K562 (cell line): ENCODE measurements around the gene RAI1. TPM values are rescaled to one million over a fixed set of nuclear protein-coding genes. Genes with fewer than 3 reads are reported as not detected.
A peak's percentile ranks its signal among the peaks of the same experiment; 100 is the strongest.

Source experiments
- ATAC-seq: fragments of 200-7000 bp; cut with Tn5 transposase; 3 replicates; pipeline ENCODE4 v1.9.1; 2020; ENCODE audit warnings: moderate library complexity
- BruUV-seq: library from RNA; stranded (reverse); fragments of 400-500 nt; replicated peaks from 2 replicates; lab custom pipeline; 2021; lab: Mats Ljungman, UMichigan
- CTCF ChIA-PET: fragments of 300-600 bp; formaldehyde crosslinking; extraction: SDS; loops from one replicate; lab custom pipeline; 2021; ENCODE audit warnings: low intra/inter-chr PET ratio; lab: Yijun Ruan, JAX
- POLR2A ChIA-PET: fragments of 300-600, 350-650 bp; sonication (Branson Sonifier 250); formaldehyde crosslinking; extraction: SDS; loops from one replicate; lab custom pipeline; 2021; ENCODE audit warnings: antibody characterized with exemption, inconsistent platforms; lab: Yijun Ruan, JAX
- DNase-seq, 4 experiments: peaks; one replicate each; pipeline versions ENCODE4 v3.0.0 to v3.0.0-alpha.2; 2011 to 2018; ENCODE audit warnings: low spot score in 3 of 4, mixed read lengths in 3 of 4; ENCODE audit errors: extremely low read depth in 1 of 4
- FAIRE-seq: peaks from 2 replicates; lab custom pipeline; 2011; peaks lifted over from hg19 to GRCh38; lab: Jason Lieb, UNC
- H2AFZ ChIP-seq: 2 replicates; pipeline ENCODE4 v1.6.0; 2011; ENCODE audit warnings: low read depth, low read length, control low read depth, inconsistent platforms
- H3K27ac ChIP-seq: fragments of 200-600 bp; 3 replicates; pipeline ENCODE4 v1.8.0; 2011; ENCODE audit warnings: low read depth, mild to moderate bottlenecking, control low read depth, inconsistent platforms, low read length, moderate library complexity, mixed read lengths; ENCODE audit errors: extremely low read depth
- H3K27me3 ChIP-seq, 2 experiments: fragments of 300-600 bp in 1 of 2; 2 replicates in 1 of 2; 3 replicates in 1 of 2; pipeline versions ENCODE4 v1.6.0 to v1.8.0; 2011; ENCODE audit warnings: inconsistent platforms in 2 of 2, low read length in 2 of 2, mild to moderate bottlenecking in 1 of 2, mixed read lengths in 1 of 2, moderate library complexity in 1 of 2; ENCODE audit not compliant: control insufficient read depth in 2 of 2, insufficient read depth in 2 of 2
- H3K36me3 ChIP-seq: fragments of 300-600 bp; 3 replicates; pipeline ENCODE4 v1.8.0; 2011; ENCODE audit warnings: mild to moderate bottlenecking, low read length, inconsistent platforms; ENCODE audit not compliant: control insufficient read depth, insufficient read depth
- H3K4me1 ChIP-seq, 2 experiments: fragments of 200-600 bp in 1 of 2; replicated peaks in 1 of 2; 2 replicates in 1 of 2; 3 replicates in 1 of 2; pipeline versions ENCODE4 v1.5.1 to v1.8.0; 2011; ENCODE audit warnings: inconsistent platforms in 2 of 2, low read length in 2 of 2, mild to moderate bottlenecking in 1 of 2, mixed read lengths in 1 of 2, moderate library complexity in 1 of 2; ENCODE audit not compliant: control insufficient read depth in 2 of 2, insufficient read depth in 2 of 2
- H3K4me2 ChIP-seq: 2 replicates; pipeline ENCODE4 v1.6.1; 2011; ENCODE audit warnings: low read length, control low read depth, inconsistent platforms, mixed read lengths; ENCODE audit not compliant: insufficient read depth
- H3K4me3 ChIP-seq: fragments of 200-600 bp; sonication (generic), shearing (Covaris generic); 2 replicates; pipeline ENCODE4 v1.5.1; 2016; ENCODE audit warnings: control low read depth, inconsistent platforms
- H3K79me2 ChIP-seq: fragments of 200-600 bp; 3 replicates; pipeline ENCODE4 v1.8.0; 2011; ENCODE audit warnings: low read length, inconsistent platforms; ENCODE audit not compliant: control insufficient read depth, insufficient read depth
- H3K9ac ChIP-seq, 2 experiments: 2 replicates each; pipeline versions ENCODE4 v1.6.0 to v1.6.1; 2011; ENCODE audit warnings: low read depth in 2 of 2, low read length in 2 of 2, control low read depth in 1 of 2, inconsistent platforms in 1 of 2, mild to moderate bottlenecking in 1 of 2, mixed read lengths in 1 of 2; ENCODE audit not compliant: insufficient read depth in 1 of 2
- H3K9me1 ChIP-seq: one replicate; pipeline ENCODE4 v1.6.0; 2011; ENCODE audit warnings: inconsistent platforms, mild to moderate bottlenecking, low read length, moderate library complexity; ENCODE audit not compliant: control insufficient read depth, insufficient read depth
- H3K9me3 ChIP-seq: replicated peaks from 2 replicates; pipeline ENCODE4 v1.5.1; 2011; ENCODE audit warnings: low read depth, low read length, inconsistent platforms; ENCODE audit not compliant: control insufficient read depth, insufficient read depth
- H4K20me1 ChIP-seq: replicated peaks from 2 replicates; pipeline ENCODE4 v1.6.1; 2011; ENCODE audit warnings: low read length, inconsistent platforms, mixed read lengths; ENCODE audit not compliant: control insufficient read depth, insufficient read depth
- BCL6 ChIP-seq: fragments of 250-450 bp; sonication (Bioruptor Pico); IDR thresholded peaks from 2 replicates; pipeline ENCODE4 v1.4.0; 2020
- CBFB ChIP-seq: sonication (generic); formaldehyde crosslinking; IDR thresholded peaks from 2 replicates; pipeline ENCODE4 v1.4.0; 2020; ENCODE audit warnings: mild to moderate bottlenecking, missing genetic modification reagents
- DLX4 ChIP-seq: fragments of 250-450 bp; sonication (Bioruptor Pico); IDR thresholded peaks from 2 replicates; pipeline ENCODE4 v1.6.1; 2021; ENCODE audit warnings: mild to moderate bottlenecking
- NR1H2 ChIP-seq: sonication (generic); formaldehyde crosslinking; IDR thresholded peaks from 2 replicates; pipeline ENCODE4 v1.4.0; 2020; ENCODE audit warnings: mild to moderate bottlenecking, missing genetic modification reagents
- SNAPC5 ChIP-seq: fragments of 250-450 bp; sonication (Bioruptor Pico); IDR thresholded peaks from 2 replicates; pipeline ENCODE4 v1.8.0; 2021; ENCODE audit warnings: moderate library complexity, mild to moderate bottlenecking, inconsistent platforms
- SPI1 ChIP-seq: IDR thresholded peaks from 2 replicates; pipeline ENCODE4 v1.6.1; 2011; ENCODE audit warnings: low read depth, low read length, control low read depth, borderline replicate concordance
- ZNF592 ChIP-seq: fragments of 450-650 bp; IDR thresholded peaks from 2 replicates; pipeline ENCODE4 v1.6.1; 2017; ENCODE audit warnings: antibody characterized with exemption, mild to moderate bottlenecking
- WGBS: fragments of 100-300 bp; shearing (Covaris generic); methylation state at CpG from one replicate; pipeline ENCODE4 v1.1.6; 2016; ENCODE audit warnings: low coverage, mixed read lengths; ENCODE audit not compliant: insufficient coverage; ENCODE audit errors: missing lambda C conversion rate; 5-methylcytosine and 5-hydroxymethylcytosine counted together
- in situ Hi-C: fragments of 300-500 bp; cut with MboI; formaldehyde crosslinking; loops from 4 replicates; pipeline ENCODE4 v1.15.0; 2018; ENCODE audit warnings: inconsistent platforms, mixed read lengths
- intact Hi-C: fragments of 100-400 bp; cut with micrococcal nuclease; formaldehyde crosslinking; loops from 2 replicates; pipeline ENCODE4 v1.14.2; 2022
- polyA plus RNA-seq, 8 experiments: library from polyadenylated mRNA; depleted of rRNA in 4 of 8; stranded (reverse) in 5 of 8; unstranded in 3 of 8; fragments of >200 nt; fragmentation: Nextera tagmentation in 2 of 8; fragmentation: Illumina TruSeq in 1 of 8; extraction: Ambion mirVana in 2 of 8; extraction: Trizol in 1 of 8; gene quantifications; 2 replicates each; pipeline versions ENCODE4 v1.2.1 to v1.2.3, GENCODE V29; 2011 to 2014; ENCODE audit warnings: inconsistent platforms in 1 of 8, missing spikeins in 1 of 8
- total RNA-seq, 7 experiments: library from RNA; depleted of rRNA in 6 of 7; stranded (reverse); fragments of >200 nt in 6 of 7; fragmentation: Illumina TruSeq in 2 of 7; extraction: Trizol in 2 of 7; gene quantifications; 2 replicates each; pipeline versions ENCODE4 v1.2.1 to v1.2.3, GENCODE V29; 2011 to 2021; ENCODE audit warnings: low replicate concordance in 1 of 7

RAI1 gene
- total and polyA plus RNA-seq, 9 of the 15 experiments (the other 6 are each of a cell fraction or from before 2014, with no cell fraction given), result 0.68 to 19.9 (median 5.5) TPM

GRCh38 chr17:17842111-17842876 is 161.0 kb downstream of the RAI1 start:
- no peaks in the 10 kb centered on the region for H3K36me3 ChIP-seq
- H3K27ac ChIP-seq, result peak overlapping the region; percentile 100
- H3K4me2 ChIP-seq, result 0 out of 2 replicates have a peak overlapping the region, but pooled peaks have one; percentile 28
- H3K79me2 ChIP-seq, result peaks cover 28% of the 10 kb centered on the region
- POLR2A ChIA-PET, result interaction anchor here (0.6 to 2.8 kb wide), 10 partner anchors 10 to 252 kb away, joined by 3 to 10 read pairs (median 3); no protein-coding TSS in a partner anchor
- H4K20me1 ChIP-seq, result 0 out of 2 replicates have a peak, but pooled peaks cover 3% of the 10 kb centered on the region
- BruUV-seq, result no TSS peak
- in situ Hi-C loops, result no loop called here
- no peak overlapping the region for H3K4me3 ChIP-seq
- CTCF ChIA-PET, result no interaction called here
- ATAC-seq (no peak), FAIRE-seq (no peak), DNase-seq (no peak)
- WGBS, result 32% methylated on average over 4 of the region's 9 CpGs
- intact Hi-C loops, result no loop called here
- peak overlapping the region; percentile 54; the same call in 1 of the 2 replicates for H2AFZ ChIP-seq
- H3K9me3 ChIP-seq, result no peaks in the 10 kb centered on the region
- no peak for TF ChIP-seq CBFB (CRISPR knock-in tag)
- TF ChIP-seq BCL6 (CRISPR knock-in tag), result no peak
- TF ChIP-seq ZNF592, result peak; percentile 33; the same call in 1 of the 2 replicates
- TF ChIP-seq NR1H2 (CRISPR knock-in tag), result no peak
- TF ChIP-seq SNAPC5 (CRISPR knock-in tag), result no peak
- TF ChIP-seq SPI1, result no peak
- no peak for TF ChIP-seq DLX4 (CRISPR knock-in tag)
- peaks cover 41 to 82% of the 10 kb centered on the region in 2 experiments for H3K4me1 ChIP-seq
- no peaks in the 10 kb centered on the region for H3K27me3 ChIP-seq
- H3K9me1 ChIP-seq, result no peaks in the 10 kb centered on the region
- peak overlapping the region; percentile 96 to 99; a peak in 3 of 4 replicates for H3K9ac ChIP-seq
